SIG-M5 treated with dmso at 0.1 percent for 504 hours (cell line): Measurements from ENCODE around the gene CWC27.
"Not testable (repeated sequence)": the region's sequence is repeated elsewhere in the genome, so short reads cannot be mapped to it uniquely, and the experiment has no call there.

ENCODE experiments used
- DNase-seq: peaks from one replicate; lab custom pipeline; 2025; ENCODE audit not compliant: unreplicated experiment; lab: John Stamatoyannopoulos, UW

The CWC27 gene

DNA sequence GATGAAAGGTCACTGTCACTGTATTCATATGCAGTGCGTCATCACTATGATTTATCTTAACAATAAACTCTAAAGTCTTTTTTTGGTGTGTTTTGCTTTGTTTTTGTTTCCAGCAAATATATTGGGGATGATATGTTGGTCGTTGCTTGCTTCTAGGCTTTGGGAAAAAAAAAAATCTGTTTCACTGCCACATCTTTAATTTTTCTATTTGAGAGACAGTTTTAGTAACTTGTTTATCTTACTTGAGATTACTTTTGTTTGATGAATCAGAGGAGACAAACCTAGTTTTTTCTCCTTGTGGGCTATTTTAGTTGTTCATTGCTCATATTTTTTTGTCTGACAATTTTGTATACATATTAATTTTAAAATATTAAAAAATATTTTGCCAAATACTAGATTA lies 19.4 kb downstream of the CWC27 start:
- DNase-seq: no peak

DNA sequence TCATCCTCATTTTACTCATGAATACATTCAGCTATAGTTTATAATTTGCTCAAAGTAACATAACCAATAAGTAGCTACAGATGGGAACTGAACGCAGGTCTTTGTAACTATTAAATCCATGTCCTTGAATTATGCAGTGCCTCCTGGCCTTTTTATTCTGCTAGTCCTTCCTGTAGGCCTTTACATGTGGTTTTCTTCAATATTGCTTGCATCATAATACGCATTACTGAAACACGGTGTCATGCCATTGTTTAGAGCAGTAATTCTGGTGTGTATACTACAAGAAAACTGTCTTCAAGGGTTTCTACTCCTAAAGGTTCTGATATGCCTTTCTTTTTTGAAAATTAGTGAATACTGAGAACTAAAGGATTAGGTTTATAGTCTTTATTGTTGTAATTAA lies 20.7 kb downstream of the CWC27 start:
- no peak for DNase-seq

DNA sequence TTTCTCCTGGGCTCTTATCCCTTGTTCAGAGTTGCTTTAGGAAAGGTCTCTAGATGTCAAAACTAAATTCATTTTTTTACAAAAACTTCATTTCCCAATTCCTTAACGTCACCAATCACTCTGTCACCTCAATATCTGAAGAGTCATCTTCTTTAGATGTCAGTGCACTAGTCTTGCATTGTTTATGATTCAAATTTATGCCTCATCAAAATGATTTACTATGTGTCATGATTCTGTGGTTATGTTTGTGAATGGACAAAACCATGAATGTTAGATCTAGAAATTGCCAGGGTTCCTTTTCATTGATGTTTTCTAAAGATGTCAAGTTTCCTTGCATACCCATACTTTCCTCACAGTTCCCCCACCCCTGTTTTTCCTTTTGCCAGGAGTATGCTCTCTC lies 21.5 kb downstream of the CWC27 start:
- DNase-seq: no peak

DNA sequence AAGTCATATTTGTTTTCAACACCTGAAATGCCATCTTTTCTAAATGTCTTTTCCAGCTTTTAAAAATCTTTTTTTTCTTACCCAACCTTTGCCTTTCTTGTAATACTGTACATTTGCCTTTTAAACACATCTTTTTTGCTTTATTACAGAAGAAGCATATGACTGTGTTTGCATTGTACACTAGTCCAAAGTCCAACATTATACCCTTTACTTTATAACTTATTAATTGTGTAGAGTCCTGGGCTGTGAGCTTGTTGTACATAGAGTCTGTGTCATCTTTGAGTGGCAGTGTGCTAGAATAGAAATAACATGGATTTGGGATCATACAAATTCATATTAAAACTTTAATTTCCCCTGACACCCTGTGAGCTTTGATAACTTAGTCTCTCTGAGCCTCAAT lies 23.7 kb downstream of the CWC27 start:
- no peak for DNase-seq

DNA sequence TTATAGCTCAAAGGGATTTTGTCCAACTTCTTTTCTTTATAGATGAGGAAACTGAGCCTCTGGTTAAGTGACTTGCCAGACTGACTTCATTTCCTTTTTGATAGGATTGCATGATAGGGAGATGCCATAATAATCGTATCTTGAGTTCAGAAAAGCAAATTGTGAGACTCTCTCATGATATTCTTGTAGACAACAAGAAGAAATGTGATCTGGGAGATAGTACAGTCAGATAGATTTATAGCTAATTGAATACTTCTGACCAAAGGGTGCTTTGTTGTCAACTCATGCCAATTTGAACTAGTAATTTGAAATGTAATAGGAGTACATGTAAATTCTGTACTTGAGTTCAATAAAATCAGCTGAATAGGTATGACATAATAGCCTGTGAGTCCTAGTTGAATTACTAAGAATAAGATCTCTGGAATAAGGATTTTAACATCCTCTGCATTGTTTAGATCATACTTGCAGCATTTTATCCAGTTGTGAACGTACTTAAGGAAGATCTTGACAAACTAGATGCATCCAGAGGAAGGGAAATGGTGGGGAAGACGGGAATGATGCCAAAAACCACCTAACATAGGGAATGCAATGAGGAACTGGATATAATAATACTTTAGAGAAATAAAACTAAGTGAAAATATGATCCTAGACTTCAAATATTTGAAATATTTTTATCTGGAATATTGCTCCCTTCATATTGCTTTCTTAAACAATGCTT lies 25.5 kb downstream of the CWC27 start:
- DNase-seq: no peak

DNA sequence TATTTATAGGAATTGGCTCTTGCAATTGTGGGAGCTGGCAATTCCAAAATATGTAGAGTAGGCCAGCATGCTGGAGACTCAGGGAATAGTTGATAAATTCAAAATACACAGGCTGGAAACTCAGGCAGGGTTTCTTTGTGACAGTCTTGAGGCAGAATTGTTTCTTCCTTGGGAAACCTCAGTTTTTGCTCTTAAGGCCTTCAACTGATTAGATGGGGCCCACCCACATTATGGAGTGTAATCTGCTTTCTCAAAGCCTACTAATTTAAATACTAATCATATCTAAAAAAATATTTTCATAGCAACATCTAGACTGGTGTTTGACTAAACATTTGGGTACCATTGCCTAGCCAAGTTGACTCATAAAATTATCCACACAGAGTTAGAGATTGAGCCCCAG lies 27.6 kb downstream of the CWC27 start:
- no peak for DNase-seq

DNA sequence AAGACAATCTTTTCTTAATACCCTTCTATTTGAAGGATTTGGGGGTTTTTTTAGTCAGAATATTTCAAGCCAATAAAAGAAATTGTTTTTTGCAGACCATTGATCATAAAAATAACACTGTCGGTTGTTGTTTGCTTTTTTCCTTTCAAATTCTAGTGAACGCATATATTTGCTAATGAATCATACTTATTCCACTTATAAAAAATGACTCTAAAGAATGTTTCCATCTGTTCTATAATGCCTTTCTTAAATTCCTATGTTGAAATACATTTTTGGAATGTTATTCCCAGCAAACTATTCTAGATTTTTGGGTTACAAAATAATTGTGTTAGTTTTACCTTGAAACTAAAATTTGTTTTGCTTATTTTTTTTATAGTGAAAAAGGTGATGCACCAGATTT lies 32.2 kb downstream of the CWC27 start:
- DNase-seq: no peak

DNA sequence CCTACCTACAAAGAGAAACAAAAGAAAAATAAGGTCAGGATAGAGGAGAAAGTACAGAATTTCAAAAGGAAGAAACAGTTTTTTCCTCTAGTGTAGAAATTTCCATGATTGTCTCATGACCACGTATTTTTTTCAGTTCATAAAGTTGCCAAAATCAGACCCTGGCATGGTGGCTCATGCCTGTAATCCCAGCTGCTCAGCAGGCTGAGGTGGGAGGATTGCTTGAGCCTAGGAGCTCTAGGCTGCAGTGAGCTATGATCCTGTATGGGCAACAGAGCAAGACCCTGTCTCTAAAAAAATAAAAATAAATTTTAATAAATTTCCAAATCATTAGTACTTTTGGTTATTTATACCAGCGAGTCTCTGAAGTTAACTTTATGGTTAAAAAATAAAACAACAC lies 37.8 kb downstream of the CWC27 start:
- no peak for DNase-seq

DNA sequence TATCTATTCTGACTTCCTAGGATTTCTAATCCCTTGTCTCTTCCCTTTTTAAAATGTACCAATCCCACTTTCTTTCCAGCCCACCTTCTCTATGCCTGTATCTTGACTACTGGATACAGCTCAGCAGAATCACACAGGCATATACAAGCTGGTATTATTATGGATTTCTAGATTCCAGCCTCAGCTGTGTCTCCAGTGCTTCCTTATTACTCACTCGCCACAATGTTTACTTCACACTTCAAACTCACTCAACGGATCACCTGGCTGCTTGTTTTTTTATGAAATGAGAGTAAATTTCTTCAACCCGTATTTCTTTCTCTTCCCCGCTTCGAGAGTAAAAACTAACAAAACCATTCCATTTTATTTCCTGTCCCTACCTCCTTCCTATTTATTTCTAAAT lies 38.8 kb downstream of the CWC27 start:
- DNase-seq: no peak

DNA sequence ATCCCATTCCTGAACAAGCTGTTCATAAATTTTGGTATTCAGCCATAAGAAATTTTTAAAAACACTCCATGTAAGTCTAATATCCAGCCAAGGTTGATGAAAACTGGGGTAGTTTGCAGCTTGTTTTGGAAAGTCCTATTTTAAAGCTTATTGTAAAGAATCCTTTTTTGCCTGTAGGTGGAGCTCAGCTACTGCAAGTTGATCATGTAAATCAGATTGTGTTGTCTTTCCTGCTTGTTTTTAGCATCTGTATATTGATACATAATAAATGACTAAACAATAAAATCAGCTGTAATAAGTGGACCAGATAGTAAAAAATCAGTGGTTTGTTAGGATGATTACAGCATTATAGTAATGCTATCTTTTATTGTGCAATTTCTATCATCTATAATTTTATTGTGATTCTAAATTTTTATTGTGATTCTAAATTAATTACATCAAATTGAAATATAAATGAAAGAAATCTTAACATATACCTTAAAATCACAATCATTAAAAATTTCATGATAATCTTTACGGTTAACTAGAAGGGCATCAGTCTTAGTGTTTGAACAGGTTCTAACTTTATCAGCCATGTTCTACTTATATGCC lies 42.4 kb downstream of the CWC27 start:
- DNase-seq: peak; percentile 71

DNA sequence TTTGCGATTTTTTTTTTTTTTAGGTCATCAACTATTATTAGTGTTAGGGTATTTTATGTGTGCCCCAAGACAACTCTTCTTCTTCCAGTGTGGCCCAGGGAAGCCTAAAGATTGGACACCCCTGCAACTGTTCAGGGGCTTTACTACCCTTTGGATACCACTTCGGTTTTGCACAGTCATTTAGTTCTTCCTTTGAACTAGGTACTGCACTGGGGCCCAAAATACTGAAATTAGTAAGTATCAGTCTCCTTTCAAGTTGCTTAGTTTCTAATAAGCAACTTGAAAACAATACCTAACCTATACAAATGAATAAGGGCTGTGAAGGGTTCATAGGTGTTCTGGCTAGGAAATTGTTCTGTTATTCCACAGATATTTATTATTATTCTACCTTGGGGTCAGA lies 45.3 kb downstream of the CWC27 start:
- no peak for DNase-seq

DNA sequence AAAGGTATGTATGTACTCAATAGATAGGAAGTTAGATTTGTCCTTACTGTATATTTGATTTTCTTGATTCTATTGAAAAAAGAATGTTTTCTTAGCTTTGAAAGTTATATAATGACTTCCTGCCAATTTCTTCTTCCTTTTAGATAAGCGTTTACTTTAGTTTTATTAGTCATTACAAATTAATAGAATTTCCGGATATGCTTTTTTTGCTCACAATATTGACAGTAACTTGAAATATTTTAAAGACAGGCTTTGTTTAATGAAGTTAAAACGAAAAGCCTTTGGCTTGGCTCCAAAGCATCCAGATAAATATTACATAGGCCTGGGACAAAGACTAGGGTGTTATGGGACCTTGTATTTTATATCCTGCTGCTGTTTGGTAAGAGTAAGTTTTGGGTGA lies 49.5 kb downstream of the CWC27 start:
- no peak for DNase-seq

DNA sequence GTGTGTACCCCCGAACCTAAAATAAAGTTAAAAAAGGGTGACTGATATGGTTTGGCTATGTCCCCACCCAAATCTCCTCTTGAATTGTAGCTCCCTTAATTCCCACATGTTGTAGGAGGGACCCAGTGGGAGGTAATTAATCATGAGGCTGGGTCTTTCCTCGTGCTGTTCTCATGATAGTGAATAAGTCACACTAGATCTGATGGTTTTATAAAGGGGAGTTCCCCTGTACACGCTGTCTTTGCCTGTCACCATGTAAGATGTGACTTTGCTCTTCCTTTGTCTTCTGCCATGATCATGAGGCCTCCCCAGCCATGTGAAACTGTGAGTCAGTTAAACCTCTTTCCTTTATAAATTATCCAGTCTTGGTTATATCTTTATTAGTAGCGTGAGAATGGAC lies 50.6 kb downstream of the CWC27 start:
- DNase-seq: not testable (repeated sequence)

DNA sequence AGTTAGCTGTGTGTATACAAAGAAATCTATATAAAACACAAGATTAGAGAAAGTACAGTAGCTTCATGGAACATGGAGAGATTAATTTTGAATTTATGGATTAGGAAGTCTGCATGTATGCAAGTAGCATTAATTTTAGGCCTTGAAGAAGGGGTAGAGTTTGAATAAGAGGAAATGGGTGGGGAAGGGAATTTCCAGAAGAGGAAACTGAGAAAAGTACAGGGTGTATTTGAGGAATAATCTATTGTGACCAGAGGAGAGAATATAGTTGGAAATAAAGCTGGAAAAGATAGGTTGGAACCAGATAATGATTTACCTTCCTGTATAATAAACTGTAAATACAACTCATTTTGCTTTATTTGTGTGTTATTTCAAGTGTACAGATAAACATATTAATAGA lies 53.6 kb downstream of the CWC27 start:
- DNase-seq: no peak

DNA sequence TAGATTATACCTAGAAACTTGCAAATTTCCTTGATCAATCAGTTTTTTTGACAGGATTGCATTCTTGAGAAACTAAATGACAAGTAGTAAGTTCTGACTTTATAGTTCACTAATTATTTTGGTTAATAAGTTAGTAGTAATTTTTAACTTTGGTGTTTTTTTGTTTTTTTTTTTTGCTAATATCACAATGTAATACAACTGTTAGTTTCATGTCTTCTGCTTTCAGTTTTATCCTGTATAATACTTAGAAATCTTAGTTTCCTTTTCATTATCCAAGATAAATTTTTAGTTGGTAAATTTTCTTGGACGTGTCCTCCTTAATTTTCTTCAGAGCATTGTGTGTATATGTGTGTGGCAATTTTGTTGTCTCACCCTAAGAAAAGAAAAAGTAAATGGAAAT lies 57.8 kb downstream of the CWC27 start:
- DNase-seq: no peak

DNA sequence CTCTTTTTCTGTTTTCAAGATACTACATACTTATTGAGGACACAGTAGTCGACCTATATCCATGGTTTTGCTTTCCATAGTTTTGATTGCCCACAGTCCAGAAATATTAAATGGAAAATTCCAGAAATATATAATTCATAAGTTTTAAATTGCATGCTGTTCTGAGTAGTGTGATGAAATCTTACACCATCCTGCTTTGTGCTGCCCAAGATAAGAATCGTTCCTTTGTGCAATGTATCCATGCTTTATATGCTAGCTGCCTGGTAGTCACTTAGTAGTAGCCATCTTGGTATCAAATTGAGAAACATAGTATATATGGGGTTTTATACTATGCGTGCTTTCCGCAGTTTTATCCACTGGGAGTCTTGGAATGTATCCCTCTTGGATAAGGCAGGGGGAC lies 59.0 kb downstream of the CWC27 start:
- no peak for DNase-seq

DNA sequence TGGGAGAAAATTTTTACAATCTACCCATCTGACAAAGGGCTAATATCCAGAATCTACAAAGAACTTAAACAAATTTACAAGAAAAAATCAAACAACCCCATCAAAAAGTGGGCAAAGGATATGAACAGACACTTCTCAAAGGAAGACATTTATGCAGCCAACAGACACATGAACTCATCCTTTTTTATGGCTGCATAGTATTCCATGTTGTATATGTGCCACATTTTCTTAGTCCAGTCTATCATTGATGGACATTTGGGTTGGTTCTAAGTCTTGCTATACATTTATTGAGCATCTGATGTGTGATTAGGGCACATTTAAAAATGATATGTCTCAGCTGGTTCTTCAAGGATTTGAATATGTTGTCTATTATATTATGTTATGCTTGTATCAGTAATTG lies 61.9 kb downstream of the CWC27 start:
- not testable (repeated sequence) for DNase-seq

DNA sequence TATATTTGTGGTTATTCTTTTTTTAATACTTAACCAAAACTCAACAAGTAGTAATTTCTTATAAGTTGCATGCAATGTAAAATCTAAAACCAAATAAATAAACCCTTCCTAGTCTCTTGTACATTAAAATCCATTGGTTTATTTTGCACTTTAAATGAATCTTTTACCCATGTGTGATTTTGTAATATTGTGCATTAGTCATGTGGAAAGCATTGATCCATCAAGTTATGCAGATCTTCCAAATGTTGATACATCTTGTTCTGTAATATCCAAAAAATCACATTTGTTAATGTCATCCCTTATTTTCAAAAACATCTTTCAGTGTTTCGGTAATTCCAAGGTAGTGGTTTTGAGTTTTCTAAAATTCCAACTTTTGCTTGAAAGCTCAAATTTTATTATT lies 63.3 kb downstream of the CWC27 start:
- DNase-seq: no peak

DNA sequence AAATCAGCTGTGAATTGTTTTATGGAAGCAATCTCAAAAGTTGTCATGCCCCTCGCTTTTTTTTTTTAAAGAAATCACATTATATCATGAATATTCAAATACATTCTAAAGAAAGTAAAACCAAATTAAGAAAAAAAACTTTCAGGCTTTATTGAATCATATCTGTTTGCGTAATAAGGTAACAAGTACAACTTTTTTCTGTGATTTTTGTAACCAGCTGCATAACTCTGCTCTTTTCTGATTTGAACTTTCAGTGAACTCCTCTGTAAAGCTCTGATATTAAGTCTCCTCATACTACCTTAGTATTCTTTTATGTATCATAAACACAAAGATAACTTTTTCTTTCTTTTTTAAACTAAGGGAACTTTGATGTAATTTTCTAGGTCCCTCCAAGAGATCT lies 65.3 kb downstream of the CWC27 start:
- DNase-seq: no peak

DNA sequence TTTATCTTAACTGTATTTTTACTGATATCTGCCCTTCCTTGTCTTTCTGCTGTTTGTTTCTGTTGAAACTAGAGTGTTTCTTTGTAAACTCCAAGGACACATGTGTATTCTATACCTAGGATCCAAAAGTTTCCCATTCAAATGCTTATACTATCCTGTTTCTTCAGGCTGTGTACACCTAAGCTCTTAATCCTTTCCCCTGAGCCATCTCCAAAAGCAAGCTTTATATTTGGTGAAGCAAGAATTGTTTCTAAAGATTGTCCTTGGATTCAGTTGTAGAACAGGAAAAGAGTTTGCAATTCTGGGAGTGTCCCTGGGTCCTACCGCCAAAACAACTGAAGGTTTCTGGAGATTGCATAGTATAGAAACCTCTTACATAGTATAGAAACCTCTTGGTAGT lies 65.9 kb downstream of the CWC27 start:
- no peak for DNase-seq

DNA sequence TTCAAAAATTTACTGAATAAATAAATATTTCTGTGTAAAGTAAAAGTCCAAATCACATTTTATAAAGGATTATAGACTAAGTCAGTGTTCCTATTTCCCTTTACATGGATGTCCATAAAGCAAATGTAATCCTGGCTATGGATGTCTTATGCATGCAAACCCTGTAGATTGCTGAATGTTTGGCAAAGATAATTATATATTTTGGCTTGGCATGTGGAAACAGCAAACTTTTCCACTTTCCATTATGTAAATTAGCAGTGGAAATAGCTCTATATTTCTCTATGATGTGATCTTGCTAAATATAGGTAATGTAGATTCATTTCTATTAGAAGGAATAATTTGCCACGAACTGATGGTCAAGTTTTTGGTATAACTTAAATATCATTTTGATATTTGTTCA lies 66.5 kb downstream of the CWC27 start:
- no peak for DNase-seq

DNA sequence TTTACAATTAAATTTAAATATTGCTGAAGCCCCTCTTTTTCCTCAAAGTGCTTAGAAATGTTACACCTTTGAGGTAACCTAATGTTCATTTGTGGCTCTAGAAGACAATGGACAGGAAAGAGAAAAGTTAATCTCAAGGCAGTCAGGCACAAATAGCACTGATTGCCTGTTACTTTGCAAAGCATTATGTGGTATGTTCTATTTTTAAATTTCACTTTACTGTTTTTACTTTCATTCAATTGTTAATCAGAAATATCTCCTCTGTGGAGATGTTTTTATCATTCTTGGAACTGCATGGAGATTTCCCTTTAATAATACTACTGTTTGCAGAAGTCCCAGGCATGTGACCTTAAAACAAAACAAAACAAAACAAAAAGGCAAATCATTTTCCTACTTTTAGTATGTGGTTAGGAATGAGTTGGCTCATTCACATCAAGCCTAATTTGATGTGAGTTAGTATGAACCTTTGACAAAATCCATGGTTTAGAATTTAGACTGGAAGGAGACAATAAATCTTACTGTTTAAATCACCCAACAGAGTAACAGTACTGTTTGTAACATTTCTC lies 67.5 kb downstream of the CWC27 start:
- DNase-seq: no peak

DNA sequence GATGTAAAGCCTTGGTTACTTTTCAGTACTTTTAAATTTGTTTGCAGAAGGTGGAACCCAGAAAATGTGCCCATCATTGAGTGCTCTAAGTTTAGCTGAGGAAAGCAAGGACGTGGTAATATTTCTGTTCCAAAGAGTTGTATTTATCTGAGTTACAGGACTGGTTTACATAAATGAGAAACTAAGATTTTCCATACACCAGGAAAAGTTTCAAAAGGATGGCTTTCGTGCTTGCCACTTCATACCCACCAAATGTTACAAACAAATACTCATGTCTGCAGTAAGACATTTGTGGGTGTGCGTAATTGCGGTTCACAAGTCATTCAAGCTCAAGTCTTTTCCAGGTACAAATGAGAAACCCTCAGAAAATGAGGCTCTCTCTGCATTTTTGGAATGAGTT lies 68.1 kb downstream of the CWC27 start:
- no peak for DNase-seq
